Endodermal cell (in vitro differentiated cells): Measurements from ENCODE around the gene TMEM60. TPM values are rescaled to one million over a fixed set of nuclear protein-coding genes. Genes with fewer than 3 reads are reported as not detected.

Experiments
- DNase-seq: peaks from one replicate; pipeline ENCODE4 v3.0.0-alpha.2; 2017
- H3K27ac ChIP-seq: 2 replicates; pipeline ENCODE4 v1.5.1; 2013; ENCODE audit warnings: mild to moderate bottlenecking, low read depth, low read length, moderate library complexity
- H3K27me3 ChIP-seq: 2 replicates; pipeline ENCODE4 v1.6.1; 2013; ENCODE audit warnings: mild to moderate bottlenecking, low read length, moderate library complexity; ENCODE audit not compliant: insufficient read depth, control insufficient read depth, poor library complexity, severe bottlenecking
- H3K36me3 ChIP-seq: 2 replicates; pipeline ENCODE4 v1.7.0; 2013; ENCODE audit warnings: mild to moderate bottlenecking, low read length, moderate library complexity; ENCODE audit not compliant: control insufficient read depth, insufficient read depth
- H3K4me1 ChIP-seq: one replicate; pipeline ENCODE4 v1.7.0; 2013; ENCODE audit warnings: low read length; ENCODE audit not compliant: control insufficient read depth, insufficient read depth
- H3K4me3 ChIP-seq: 2 replicates; pipeline ENCODE4 v1.5.1; 2013; ENCODE audit warnings: mild to moderate bottlenecking, low read length, moderate library complexity
- H3K9ac ChIP-seq: 2 replicates; pipeline ENCODE4 v1.6.1; 2013; ENCODE audit warnings: mild to moderate bottlenecking, low read length, moderate library complexity; ENCODE audit not compliant: poor library complexity, severe bottlenecking; ENCODE audit errors: extremely low read depth
- H3K9me3 ChIP-seq: 2 replicates; pipeline ENCODE4 v1.6.1; 2013; ENCODE audit warnings: mild to moderate bottlenecking, low read length, moderate library complexity; ENCODE audit not compliant: control insufficient read depth
- H3K27ac Mint-ChIP-seq: 2 replicates; pipeline ENCODE4 v1.8.0; 2020; ENCODE audit warnings: mixed read lengths
- H3K27me3 Mint-ChIP-seq: 2 replicates; pipeline ENCODE4 v1.8.0; 2021; ENCODE audit warnings: mild to moderate bottlenecking, mixed read lengths; ENCODE audit not compliant: insufficient read depth
- H3K36me3 Mint-ChIP-seq: 2 replicates; pipeline ENCODE4 v1.8.0; 2020; ENCODE audit warnings: low read depth, mixed read lengths
- H3K4me1 Mint-ChIP-seq: 2 replicates; pipeline ENCODE4 v1.8.0; 2020; ENCODE audit warnings: mixed read lengths
- H3K4me3 Mint-ChIP-seq: 2 replicates; pipeline ENCODE4 v1.8.0; 2020; ENCODE audit warnings: mild to moderate bottlenecking, moderate library complexity, mixed read lengths
- H3K9me3 Mint-ChIP-seq: 2 replicates; pipeline ENCODE4 v1.8.0; 2020; ENCODE audit warnings: mild to moderate bottlenecking, mixed read lengths
- CTCF ChIP-seq: fragments of 200-600 bp; sonication (generic); conservative IDR thresholded peaks from 2 replicates; pipeline ENCODE4 v1.5.0; 2021; ENCODE audit warnings: antibody characterized with exemption, mild to moderate bottlenecking
- WGBS, 2 experiments: methylation state at CpG; one replicate each; pipeline versions ENCODE4 v1.1.5 to v1.1.7; 2013; ENCODE audit warnings: missing lambda C conversion rate in 2 of 2, mixed read lengths in 1 of 2; ENCODE audit not compliant: insufficient coverage in 1 of 2, insufficient read length in 1 of 2; 5-methylcytosine and 5-hydroxymethylcytosine counted together
- long read RNA-seq, 4 experiments: library from polyadenylated mRNA in 2 of 4; library from RNA in 1 of 4; library from capped mRNA in 1 of 4; stranded (forward) in 3 of 4; unstranded in 1 of 4; transcript quantifications; one replicate each; pipeline ENCODE4 v2.0.0, GENCODE V29; 2020 to 2021; ENCODE audit warnings: inconsistent platforms in 1 of 4
- polyA plus RNA-seq, 2 experiments: library from polyadenylated mRNA; stranded (reverse); fragments of 50-300 nt; gene quantifications; one replicate each; pipeline ENCODE4 v1.2.3, GENCODE V29; 2013
- total RNA-seq, 2 donors: library from RNA; stranded (reverse); fragmentation: NEBNext Ultra II Directional in 1 of 2; extraction: Animal tissue kit (Norgen Biotek cat#: 25700) in 1 of 2; gene quantifications; 2 replicates in 1 of 2; 3 replicates in 1 of 2; pipeline ENCODE4 v1.2.1, GENCODE V29; 2021

The TMEM60 gene
- 10 to 100 TPM; 20.0 to 32.2 TPM for total RNA-seq
- 37.9 TPM for polyA plus RNA-seq (2013, experiment 1 of 2)
- 34.9 TPM for polyA plus RNA-seq (2013, experiment 2 of 2)
- long read RNA-seq, experiment 1, transcript TMEM60-201 (2 exons, 1,023 nt), result major isoform, 26 of 29 reads
- long read RNA-seq, experiment 1, partial matches to known transcripts, result 3 of 29 reads
- long read RNA-seq, experiment 1, other reads (novel, unspliced or antisense), result 0 of 29 reads
- long read RNA-seq, experiment 2, transcript TMEM60-201 (2 exons, 1,023 nt), result major isoform, 24 of 26 reads
- long read RNA-seq, experiment 2, partial matches to known transcripts, result 0 of 26 reads
- long read RNA-seq, experiment 2, other reads (novel, unspliced or antisense), result 2 of 26 reads
- long read RNA-seq, experiment 3, transcript TMEM60-201 (2 exons, 1,023 nt), result major isoform, 21 of 24 reads
- long read RNA-seq, experiment 3, partial matches to known transcripts, result 0 of 24 reads
- long read RNA-seq, experiment 3, other reads (novel, unspliced or antisense), result 3 of 24 reads
- long read RNA-seq, experiment 4, transcript TMEM60-201 (2 exons, 1,023 nt), result major isoform, 55 of 55 reads
- long read RNA-seq, experiment 4, partial matches to known transcripts, result 0 of 55 reads
- long read RNA-seq, experiment 4, other reads (novel, unspliced or antisense), result 0 of 55 reads

DNA sequence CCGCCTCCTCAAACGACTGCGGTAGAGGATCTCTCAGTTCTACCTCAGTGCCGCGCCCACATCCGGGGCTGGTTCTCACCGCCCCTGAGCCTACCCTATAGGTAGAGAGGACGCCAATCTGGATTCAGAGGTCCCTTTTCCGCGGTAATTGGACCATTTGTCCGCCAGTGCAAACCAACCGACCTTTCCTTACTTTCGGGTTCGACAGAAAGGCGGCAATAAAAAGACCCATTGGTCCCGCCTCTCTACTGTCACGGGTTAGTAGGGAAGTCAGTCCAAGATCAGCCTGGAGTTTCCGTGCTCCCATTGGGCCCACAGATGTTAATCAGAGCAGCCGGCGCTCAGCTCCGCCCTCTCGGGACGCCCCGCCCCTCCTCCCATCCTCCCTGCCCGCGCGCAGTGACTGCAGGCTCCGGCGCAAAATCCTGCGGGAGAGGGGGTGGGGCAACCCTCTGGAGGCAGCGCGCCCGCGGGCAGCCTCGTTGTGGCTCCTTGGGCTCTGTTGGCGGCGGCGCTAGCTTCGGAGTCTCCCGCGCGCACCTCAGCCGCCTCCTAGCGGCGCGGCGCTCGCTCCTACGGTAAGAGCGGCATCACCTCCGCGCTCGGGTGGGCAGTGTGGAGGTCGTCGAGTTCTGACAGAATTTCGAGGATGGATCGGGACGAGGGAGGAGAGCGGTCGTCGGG lies at the start of gene TMEM60, which contains the start of gene PHTF2:
Gene TMEM60 (minus strand): TSS at position 41 of the 684 bp plus-strand sequence. CDS start 4,061 bp downstream, outside the sequence.
Gene PHTF2 (plus strand): TSS at position 380 of the 684 bp plus-strand sequence.
- peak; percentile 100 for DNase-seq
- Histone ChIP-seq H3K27ac (peak within 1 kb of the TSS; percentile 76), H3K36me3 (peaks cover 13% of the 10 kb centered on the region), H3K4me1 (peaks cover 8% of the 10 kb centered on the region), H3K27me3 (no peaks in the 10 kb centered on the region), H3K4me3 (peak within 1 kb of the TSS; percentile 88), H3K9ac (peak within 1 kb of the TSS; percentile 69), H3K9me3 (no peaks in the 10 kb centered on the region)
- TF ChIP-seq CTCF, result peak; percentile 75
- 0 to 1% methylated on average over 15 to 61 of the region's 61 CpGs for WGBS, 2 experiments
- peak within 1 kb of the TSS; percentile 97 for H3K27ac Mint-ChIP-seq
- peaks cover 25% of the 10 kb centered on the region for H3K4me1 Mint-ChIP-seq
- no peaks in the 10 kb centered on the region for H3K9me3 Mint-ChIP-seq
- H3K36me3 Mint-ChIP-seq, result peaks cover 13% of the 10 kb centered on the region
- H3K4me3 Mint-ChIP-seq, result peak within 1 kb of the TSS; percentile 97
- H3K27me3 Mint-ChIP-seq, result no peaks in the 10 kb centered on the region

- H3K4me1 Mint-ChIP-seq, result no peaks in the 10 kb centered on the region
- Histone ChIP-seq H3K9ac (no peak overlapping the region), H3K4me3 (no peak overlapping the region), H3K27me3 (no peaks in the 10 kb centered on the region), H3K27ac (no peak overlapping the region), H3K4me1 (peaks cover 3% of the 10 kb centered on the region), H3K9me3 (no peaks in the 10 kb centered on the region), H3K36me3 (no peaks in the 10 kb centered on the region)
- DNase-seq, result no peak
- H3K9me3 Mint-ChIP-seq, result no peaks in the 10 kb centered on the region
- no peaks in the 10 kb centered on the region for H3K27me3 Mint-ChIP-seq
- H3K36me3 Mint-ChIP-seq, result no peaks in the 10 kb centered on the region
- no peak overlapping the region for H3K27ac Mint-ChIP-seq
- WGBS, 2 experiments, result 96 to 100% methylated on average over 2 to 4 of the region's 8 CpGs
- TF ChIP-seq CTCF, result no peak
- H3K4me3 Mint-ChIP-seq, result no peak overlapping the region
Measured at GRCh38 chr7:77846317-77847092, 48.3 kb upstream of the TMEM60 start.

DNA sequence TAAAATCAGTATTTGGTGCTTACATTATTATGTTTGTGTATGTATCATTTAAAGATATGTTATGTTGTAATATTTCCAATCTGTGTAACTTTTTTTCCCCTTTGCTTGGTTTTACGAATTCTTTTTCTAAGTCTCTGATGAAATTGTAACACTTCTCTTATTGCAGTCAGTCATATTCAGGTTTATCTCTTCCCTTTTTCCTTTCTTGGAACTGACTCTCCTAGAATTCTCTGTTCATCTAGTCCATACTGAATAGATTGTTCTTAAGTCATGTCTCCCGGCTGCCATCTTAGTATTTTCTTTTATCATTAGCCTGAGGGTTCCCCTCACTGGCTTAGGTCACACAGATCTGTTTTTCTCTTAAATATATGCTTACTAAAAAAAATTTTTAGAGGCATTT lies 45.0 kb upstream of the TMEM60 start:
- peaks cover 3% of the 10 kb centered on the region for H3K4me1 ChIP-seq
- no peak for TF ChIP-seq CTCF
- WGBS, 2 experiments, result 94 to 95% methylated on average over 2 of the region's 2 CpGs
- Mint-ChIP-seq H3K4me3 (no peak overlapping the region), H3K9me3 (no peaks in the 10 kb centered on the region), H3K27ac (no peak overlapping the region), H3K27me3 (no peaks in the 10 kb centered on the region), H3K36me3 (no peaks in the 10 kb centered on the region), H3K4me1 (no peaks in the 10 kb centered on the region)
- H3K27ac ChIP-seq, result no peak overlapping the region
- H3K36me3 ChIP-seq, result no peaks in the 10 kb centered on the region
- H3K9ac ChIP-seq, result no peak overlapping the region
- no peaks in the 10 kb centered on the region for H3K9me3 ChIP-seq
- H3K4me3 ChIP-seq, result no peak overlapping the region
- no peaks in the 10 kb centered on the region for H3K27me3 ChIP-seq
- DNase-seq, result no peak
